ENCODE results near the gene KCNAB3.

The KCNAB3 gene

GRCh38 chr17:7940743-7941142 lies 11.1 kb upstream of the KCNAB3 start:
- no peak for DNase-seq (ENCODE audit: low read depth in 2 of 2)

GRCh38 chr17:7940034-7940433 lies 10.4 kb upstream of the KCNAB3 start:
- no peak for DNase-seq (ENCODE audit: low read depth in 2 of 2)

- DNase-seq (ENCODE audit: low read depth in 2 of 2): no peak
Observed at GRCh38 chr17:7935859-7936258, 6.2 kb upstream of the KCNAB3 start.

GRCh38 chr17:7932949-7933348 lies 3.3 kb upstream of the KCNAB3 start:
- DNase-seq (ENCODE audit: low read depth in 2 of 2): no peak

- DNase-seq (ENCODE audit: low read depth in 2 of 2): no peak
Observed at GRCh38 chr17:7932483-7932891, 2.8 kb upstream of the KCNAB3 start.

GRCh38 chr17:7931709-7932482 lies 2.2 kb upstream of the KCNAB3 start, which contains the start of the genes CNTROB and TRAPPC1:
Gene CNTROB (plus strand): TSS chr17:7932206. CDS start chr17:7933080, 874 bp downstream.
Gene TRAPPC1 (minus strand): TSS chr17:7931946. CDS start chr17:7931829, 117 bp downstream.
- DNase-seq (ENCODE audit: low read depth in 2 of 2): peak; percentile 98

- DNase-seq (ENCODE audit: low read depth in 2 of 2): no peak
Observed at GRCh38 chr17:7930841-7931631, 1.4 kb upstream of the KCNAB3 start.

GRCh38 chr17:7927596-7927995 lies 2.1 kb downstream of the KCNAB3 start:
- no peak for DNase-seq (ENCODE audit: low read depth in 2 of 2)

GRCh38 chr17:7922845-7923628 lies 6.6 kb downstream of the KCNAB3 start:
- peak; percentile 68 to 70 for DNase-seq (ENCODE audit: low read depth in 2 of 2)

- DNase-seq (ENCODE audit: low read depth in 2 of 2): no peak
Observed at GRCh38 chr17:7922269-7922844, 7.3 kb downstream of the KCNAB3 start.

- DNase-seq (ENCODE audit: low read depth in 2 of 2): no peak
Observed at GRCh38 chr17:7916808-7917207, 12.8 kb downstream of the KCNAB3 start.

- no peak for DNase-seq (ENCODE audit: low read depth in 2 of 2)
Observed at GRCh38 chr17:7916385-7916682, 13.3 kb downstream of the KCNAB3 start.

GRCh38 chr17:7915611-7916384 lies 13.9 kb downstream of the KCNAB3 start, which contains the start of gene RNF227:
Gene RNF227 (minus strand): TSS chr17:7916289. CDS start chr17:7916195, 94 bp downstream.
- peak; percentile 96 for DNase-seq (ENCODE audit: low read depth in 2 of 2)

GRCh38 chr17:7915179-7915610 lies 14.5 kb downstream of the KCNAB3 start:
- DNase-seq (ENCODE audit: low read depth in 2 of 2): no peak

- peak; percentile 49 to 52 for DNase-seq (ENCODE audit: low read depth in 2 of 2)
Observed at GRCh38 chr17:7912927-7913524, 16.6 kb downstream of the KCNAB3 start.

GRCh38 chr17:7911116-7911515 lies 18.5 kb downstream of the KCNAB3 start:
- DNase-seq (ENCODE audit: low read depth in 2 of 2): no peak

GRCh38 chr17:7910711-7911110 lies 18.9 kb downstream of the KCNAB3 start:
- no peak for DNase-seq (ENCODE audit: low read depth in 2 of 2)

GRCh38 chr17:7910281-7910680 lies 19.4 kb downstream of the KCNAB3 start:
- no peak for DNase-seq (ENCODE audit: low read depth in 2 of 2)

- no peak for DNase-seq (ENCODE audit: low read depth in 2 of 2)
Observed at GRCh38 chr17:7909089-7909488, 20.6 kb downstream of the KCNAB3 start.
